ENCODE data around the gene ZFPL1. TPM values are rescaled to one million over a fixed set of nuclear protein-coding genes. Genes with fewer than 3 reads are reported as not detected.
"Not testable (repeated sequence)": the region's sequence is repeated elsewhere in the genome, so short reads cannot be mapped to it uniquely, and the experiment has no call there.

Gene ZFPL1
- total and polyA plus RNA-seq, 10 of the 15 experiments (the other 5 are each of a cell fraction or from before 2014, with no cell fraction given) = 2.2 to 37.8 (median 27.0) TPM

DNA sequence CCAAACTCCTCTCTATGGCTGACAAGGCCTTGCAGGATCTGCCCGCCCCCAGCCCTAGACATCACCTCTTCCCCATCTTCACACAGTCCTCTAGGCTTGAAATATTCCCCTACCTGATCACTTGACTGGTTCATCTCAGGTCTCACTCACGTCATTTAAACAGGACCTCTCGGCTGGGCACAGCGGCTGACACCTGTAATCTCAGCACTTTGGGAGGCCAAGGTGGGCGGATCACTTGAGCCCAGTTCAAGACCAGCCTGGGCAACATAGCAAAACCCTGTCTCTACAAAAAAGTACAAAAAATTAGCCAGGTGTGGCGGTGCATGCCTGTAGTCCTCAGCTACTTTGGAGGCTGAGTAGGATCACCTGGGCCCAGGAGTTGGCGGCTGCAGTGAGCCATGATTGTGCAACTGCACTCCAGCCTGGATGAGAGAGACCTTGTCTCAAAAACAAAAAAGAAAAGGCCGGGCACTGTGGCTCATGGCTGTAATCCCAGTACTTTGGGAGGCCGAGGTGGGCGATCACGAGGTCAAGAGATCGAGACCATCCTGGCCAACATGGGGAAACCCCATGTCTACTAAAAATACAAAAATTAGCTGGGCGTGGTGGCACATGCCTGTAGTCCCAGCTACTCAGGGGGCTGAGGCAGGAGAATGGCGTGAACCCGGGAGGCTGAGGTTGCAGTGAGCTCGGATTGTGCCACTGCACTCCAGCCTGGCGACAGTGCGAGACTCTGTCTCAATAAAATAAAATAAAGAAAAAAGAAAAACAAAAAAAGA lies 35.1 kb downstream of the ZFPL1 start:
- FAIRE-seq; ATAC-seq; H3K9ac ChIP-seq (ENCODE audit: control insufficient read depth, insufficient read depth, low read length); H3K9me3 ChIP-seq (replicated peaks; ENCODE audit: control insufficient read depth, insufficient read depth, low read length); in situ Hi-C loops (cut with MboI); H3K27ac ChIP-seq (ENCODE audit: control insufficient read depth, insufficient read depth); H3K4me3 ChIP-seq; H2AFZ ChIP-seq (ENCODE audit: control insufficient read depth, low read depth, low read length); H3K27me3 ChIP-seq (replicated peaks in 1 of 2; ENCODE audit: control insufficient read depth in 2 of 2, insufficient read depth in 2 of 2, low read length in 1 of 2); H4K20me1 ChIP-seq (ENCODE audit: control insufficient read depth, insufficient read depth); DNase-seq (ENCODE audit: low read depth, low spot score); BruUV-seq (replicated peaks): not testable (repeated sequence)
- H3K79me2 ChIP-seq (ENCODE audit: control insufficient read depth, insufficient read depth, low read length) = peaks cover 56% of the 10 kb centered on the region
- ChIA-PET CTCF (interaction anchor here (0.5 to 3.5 kb wide), 13 partner anchors 9 to 272 kb away, joined by 3 to 37 read pairs (median 11); partner anchors contain the start of genes ARL2 and CAPN1), RAD21 (ENCODE audit: unreplicated experiment) (interaction anchor here (0.7 to 2.3 kb wide), 5 partner anchors 43 to 430 kb away, joined by 3 to 12 read pairs (median 3); no protein-coding TSS in a partner anchor), POLR2A (interaction anchor here (0.6 kb wide), 1 partner anchor 681 kb away, joined by 3 read pairs; no protein-coding TSS in a partner anchor), SMC1A (ENCODE audit: uncharacterized antibody, unreplicated experiment) (interaction anchor here (0.8 to 3.5 kb wide), 7 partner anchors 16 to 271 kb away, joined by 3 to 13 read pairs (median 3); partner anchors contain the start of gene SYVN1)
- WGBS (ENCODE audit: insufficient coverage, insufficient replicate concordance, low lambda C conversion rate, missing lambda C conversion rate) = 54% methylated on average over 18 of the region's 18 CpGs
- H3K4me2 ChIP-seq (ENCODE audit: control insufficient read depth, insufficient read depth) = peak overlapping the region; percentile 40; the same call in 1 of the 2 replicates
- H3K36me3 ChIP-seq (ENCODE audit: control insufficient read depth in 2 of 2, insufficient read depth in 2 of 2, low read length in 1 of 2) = peaks cover 9 to 21% of the 10 kb centered on the region in 2 experiments
- TF ChIP-seq POLR2A (IDR thresholded peaks at IDR 0.05; ENCODE audit: low read depth, low read length) = peak; percentile 25; the same call in 1 of the 2 replicates
- intact Hi-C loops (cut with micrococcal nuclease; ENCODE audit: unreplicated experiment) = loop anchor here (10.0 kb wide), 2 partner anchors 216 to 344 kb away; partner anchors contain the start of genes DPF2 and SF1
- H3K4me1 ChIP-seq (ENCODE audit: control insufficient read depth, insufficient read depth, low read length) = peaks cover 25% of the 10 kb centered on the region

DNA sequence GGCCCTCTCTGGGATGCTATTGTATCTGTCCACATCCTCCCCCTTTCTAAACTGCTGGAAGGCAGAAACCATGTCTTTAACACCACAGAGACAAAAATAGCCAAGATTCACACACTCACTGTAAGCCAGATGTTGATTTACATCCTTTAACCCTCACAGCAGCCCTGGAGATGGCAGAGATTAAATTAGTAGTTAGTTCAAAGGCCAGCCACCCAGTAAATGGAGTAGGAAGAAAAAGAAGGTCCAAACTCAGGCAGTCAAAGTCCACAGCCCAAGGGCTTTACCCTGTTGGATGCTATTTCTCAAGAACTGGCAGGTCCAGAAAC lies 35.6 kb downstream of the ZFPL1 start:
- H3K4me3 ChIP-seq = no peak overlapping the region
- H4K20me1 ChIP-seq (ENCODE audit: control insufficient read depth, insufficient read depth) = no peaks in the 10 kb centered on the region
- DNase-seq (ENCODE audit: low read depth, low spot score) = no peak
- H3K79me2 ChIP-seq (ENCODE audit: control insufficient read depth, insufficient read depth, low read length) = peaks cover 56% of the 10 kb centered on the region
- SMC1A ChIA-PET (ENCODE audit: uncharacterized antibody, unreplicated experiment) = interaction anchor here (2.8 to 3.5 kb wide), 2 partner anchors 16 to 272 kb away, joined by 11 to 13 read pairs; partner anchors contain the start of gene SYVN1
- no peaks in the 10 kb centered on the region for H3K27me3 ChIP-seq (replicated peaks in 1 of 2; ENCODE audit: control insufficient read depth in 2 of 2, insufficient read depth in 2 of 2, low read length in 1 of 2)
- H3K9ac ChIP-seq (ENCODE audit: control insufficient read depth, insufficient read depth, low read length) = peak overlapping the region; percentile 25; the same call in 1 of the 2 replicates
- no peak overlapping the region for H3K27ac ChIP-seq (ENCODE audit: control insufficient read depth, insufficient read depth)
- CTCF ChIA-PET = interaction anchor here (1.1 to 3.5 kb wide), 5 partner anchors 13 to 271 kb away, joined by 3 to 40 read pairs (median 15); partner anchors contain the start of genes CAPN1 and SYVN1
- POLR2A ChIA-PET = interaction anchor here (0.5 to 0.6 kb wide), 2 partner anchors 76 to 680 kb away, joined by 3 to 6 read pairs; no protein-coding TSS in a partner anchor
- H2AFZ ChIP-seq (ENCODE audit: control insufficient read depth, low read depth, low read length) = no peak overlapping the region
- peaks cover 25% of the 10 kb centered on the region for H3K4me1 ChIP-seq (ENCODE audit: control insufficient read depth, insufficient read depth, low read length)
- no peaks in the 10 kb centered on the region for H3K9me3 ChIP-seq (replicated peaks; ENCODE audit: control insufficient read depth, insufficient read depth, low read length)
- in situ Hi-C loops (cut with MboI) = no loop called here
- no TSS peak for BruUV-seq (replicated peaks)
- FAIRE-seq = no peak
- intact Hi-C loops (cut with micrococcal nuclease; ENCODE audit: unreplicated experiment) = loop anchor here (10.0 kb wide), 2 partner anchors 215 to 345 kb away; partner anchors contain the start of genes DPF2 and SF1
- peaks cover 9 to 27% of the 10 kb centered on the region in 2 experiments for H3K36me3 ChIP-seq (ENCODE audit: control insufficient read depth in 2 of 2, insufficient read depth in 2 of 2, low read length in 1 of 2)
- peak overlapping the region; percentile 40 for H3K4me2 ChIP-seq (ENCODE audit: control insufficient read depth, insufficient read depth)
- ATAC-seq = no peak
- RAD21 ChIA-PET (ENCODE audit: unreplicated experiment) = interaction anchor here (0.7 to 0.9 kb wide), 3 partner anchors 44 to 431 kb away, joined by 3 read pairs; no protein-coding TSS in a partner anchor
- TF ChIP-seq, protein P1, sequence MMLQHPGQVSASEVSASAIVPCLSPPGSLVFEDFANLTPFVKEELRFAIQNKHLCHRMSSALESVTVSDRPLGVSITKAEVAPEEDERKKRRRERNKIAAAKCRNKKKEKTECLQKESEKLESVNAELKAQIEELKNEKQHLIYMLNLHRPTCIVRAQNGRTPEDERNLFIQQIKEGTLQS (IDR thresholded peaks at IDR 0.05; ENCODE audit: borderline replicate concordance, extremely low read depth, low read depth, low read length) = no peak
- TF ChIP-seq, protein P2, sequence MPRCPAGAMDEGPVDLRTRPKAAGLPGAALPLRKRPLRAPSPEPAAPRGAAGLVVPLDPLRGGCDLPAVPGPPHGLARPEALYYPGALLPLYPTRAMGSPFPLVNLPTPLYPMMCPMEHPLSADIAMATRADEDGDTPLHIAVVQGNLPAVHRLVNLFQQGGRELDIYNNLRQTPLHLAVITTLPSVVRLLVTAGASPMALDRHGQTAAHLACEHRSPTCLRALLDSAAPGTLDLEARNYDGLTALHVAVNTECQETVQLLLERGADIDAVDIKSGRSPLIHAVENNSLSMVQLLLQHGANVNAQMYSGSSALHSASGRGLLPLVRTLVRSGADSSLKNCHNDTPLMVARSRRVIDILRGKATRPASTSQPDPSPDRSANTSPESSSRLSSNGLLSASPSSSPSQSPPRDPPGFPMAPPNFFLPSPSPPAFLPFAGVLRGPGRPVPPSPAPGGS (IDR thresholded peaks at IDR 0.05; ENCODE audit: borderline replicate concordance, insufficient read depth, low read depth, low read length, poor library complexity, severe bottlenecking) = no peak
- TF ChIP-seq YY1 (IDR thresholded peaks at IDR 0.05; ENCODE audit: low read depth, low read length) (no peak), NFYB (IDR thresholded peaks at IDR 0.05; ENCODE audit: insufficient read depth, low read depth, low read length) (no peak), NFIC (IDR thresholded peaks at IDR 0.05; ENCODE audit: low read depth, low read length) (no peak), EGR1 (IDR thresholded peaks at IDR 0.05; ENCODE audit: borderline replicate concordance in 1 of 2, low read depth in 2 of 2, low read length in 2 of 2) (no peak), CREM (IDR thresholded peaks at IDR 0.05; ENCODE audit: low read depth) (no peak)
- TF ChIP-seq, protein P3, sequence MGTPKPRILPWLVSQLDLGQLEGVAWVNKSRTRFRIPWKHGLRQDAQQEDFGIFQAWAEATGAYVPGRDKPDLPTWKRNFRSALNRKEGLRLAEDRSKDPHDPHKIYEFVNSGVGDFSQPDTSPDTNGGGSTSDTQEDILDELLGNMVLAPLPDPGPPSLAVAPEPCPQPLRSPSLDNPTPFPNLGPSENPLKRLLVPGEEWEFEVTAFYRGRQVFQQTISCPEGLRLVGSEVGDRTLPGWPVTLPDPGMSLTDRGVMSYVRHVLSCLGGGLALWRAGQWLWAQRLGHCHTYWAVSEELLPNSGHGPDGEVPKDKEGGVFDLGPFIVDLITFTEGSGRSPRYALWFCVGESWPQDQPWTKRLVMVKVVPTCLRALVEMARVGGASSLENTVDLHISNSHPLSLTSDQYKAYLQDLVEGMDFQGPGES (IDR thresholded peaks at IDR 0.05) = no peak

Data from GM12878 (cell line).